GM18508 (cell line): ENCODE data around the gene ACSL1.
"Not testable (repeated sequence)": the region's sequence is repeated elsewhere in the genome, so short reads cannot be mapped to it uniquely, and the experiment has no call there.

Experiments
- ATAC-seq: cut with Tn5 transposase; IDR thresholded peaks from one replicate; pipeline ENCODE4 v1.9.1; 2021; ENCODE audit warnings: moderate number of reproducible peaks; ENCODE audit not compliant: insufficient read depth, unreplicated experiment

ACSL1 gene

DNA sequence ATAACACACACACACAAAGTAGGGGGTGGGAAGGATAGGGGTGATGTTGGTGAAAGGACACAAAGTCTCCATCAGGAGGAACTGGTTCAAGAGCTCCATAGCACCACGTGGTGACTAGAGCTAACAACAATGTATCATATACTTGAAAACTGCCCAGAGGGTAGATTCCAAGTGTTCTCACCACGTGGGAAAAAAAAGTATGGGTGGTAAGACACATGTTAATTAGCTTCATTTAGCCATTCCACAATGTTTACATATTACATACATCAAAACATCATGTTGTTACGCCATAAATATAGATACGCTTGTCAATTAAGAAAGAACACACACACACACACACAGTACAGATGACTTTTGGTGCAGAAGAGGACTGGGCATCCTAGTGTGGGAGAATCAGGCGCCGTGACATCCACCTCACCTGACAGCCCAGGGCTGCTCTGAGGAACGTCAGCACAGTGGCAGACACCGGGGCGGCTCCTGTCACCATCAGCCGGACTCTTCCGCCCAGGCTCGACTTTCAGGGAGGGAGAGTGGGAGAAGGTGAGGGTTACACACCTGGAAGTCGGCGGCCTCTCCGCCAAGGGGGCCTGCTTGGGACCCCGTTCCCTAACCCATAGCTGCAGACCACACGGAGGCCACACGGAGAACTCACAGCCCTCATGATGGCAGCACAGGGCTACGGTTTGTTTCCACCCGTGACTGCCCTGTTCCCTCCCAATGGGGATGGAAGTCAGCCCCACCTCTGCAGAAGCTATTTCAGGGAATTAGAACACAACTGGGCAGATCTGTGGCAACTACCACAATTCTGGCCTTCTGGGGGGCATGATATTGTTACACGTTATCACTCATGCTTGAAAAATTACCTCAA, 60.1 kb downstream of the ACSL1 start:
- ATAC-seq: no peak

DNA sequence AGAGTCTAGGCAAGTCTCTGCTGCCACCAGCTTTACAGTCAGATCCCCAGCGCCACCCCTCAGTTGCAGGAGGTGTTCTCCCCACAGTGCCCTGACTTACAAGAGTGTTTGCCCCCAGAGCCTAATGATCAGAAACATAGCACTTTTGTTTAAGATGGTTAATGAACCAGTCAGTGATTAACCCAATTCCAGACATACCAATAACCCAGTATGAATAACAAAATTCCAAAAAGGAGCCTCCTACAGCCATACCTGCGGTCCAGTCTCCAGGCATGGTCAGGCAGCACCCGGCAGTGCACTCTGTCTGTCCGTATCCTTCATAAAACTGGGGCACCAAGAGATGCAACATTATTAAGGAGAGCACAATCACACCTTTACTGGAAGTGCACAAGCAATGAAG, 61.2 kb downstream of the ACSL1 start:
- no peak for ATAC-seq

DNA sequence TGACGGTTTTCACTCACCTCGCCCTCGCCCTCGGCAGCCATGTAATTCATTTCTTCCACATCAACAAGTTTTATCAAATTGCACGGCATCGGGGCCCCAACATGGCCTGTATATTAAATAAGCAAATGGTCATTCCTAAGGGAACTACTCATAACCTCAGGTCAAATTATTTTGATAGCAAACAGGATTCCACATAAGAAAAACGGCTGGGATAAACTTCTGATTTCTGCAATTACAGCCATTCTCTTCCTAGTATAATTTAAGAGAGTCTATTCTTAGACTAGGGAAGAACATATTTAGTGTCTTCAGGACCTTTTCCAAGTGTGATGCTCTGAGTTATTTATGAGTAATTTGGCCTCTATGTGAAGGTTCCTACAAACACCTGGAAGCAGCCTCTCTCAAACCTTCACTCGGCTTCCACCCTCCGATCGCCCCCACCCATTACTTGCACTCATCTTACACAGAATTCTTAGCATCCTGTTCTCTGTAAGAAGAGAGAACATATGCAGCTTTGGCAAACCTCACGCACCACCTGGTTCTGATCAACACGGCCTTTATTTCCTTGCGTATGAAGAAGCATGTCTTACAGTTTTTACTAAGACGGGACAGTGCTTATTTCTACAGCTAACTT, 62.5 kb downstream of the ACSL1 start:
- no peak for ATAC-seq

DNA sequence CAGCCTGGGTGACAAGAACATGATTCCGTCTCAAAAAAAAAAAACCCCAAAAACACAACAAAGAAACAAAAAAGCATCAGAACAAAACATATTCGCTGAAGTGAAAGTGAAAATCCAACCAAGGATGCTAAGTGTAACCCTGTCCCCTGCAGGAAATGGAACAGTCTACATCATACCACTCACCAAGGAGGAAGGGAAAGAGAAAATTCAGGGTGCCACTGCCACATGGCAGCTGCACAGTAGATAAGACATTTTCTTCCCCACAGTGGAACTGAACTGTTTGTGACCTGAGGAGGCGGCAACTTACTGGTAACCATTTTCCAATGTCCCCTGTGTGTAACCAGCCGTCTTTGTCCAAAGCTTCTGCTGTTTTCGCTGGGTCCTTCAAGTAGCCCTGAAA, 63.7 kb downstream of the ACSL1 start:
- ATAC-seq: no peak

DNA sequence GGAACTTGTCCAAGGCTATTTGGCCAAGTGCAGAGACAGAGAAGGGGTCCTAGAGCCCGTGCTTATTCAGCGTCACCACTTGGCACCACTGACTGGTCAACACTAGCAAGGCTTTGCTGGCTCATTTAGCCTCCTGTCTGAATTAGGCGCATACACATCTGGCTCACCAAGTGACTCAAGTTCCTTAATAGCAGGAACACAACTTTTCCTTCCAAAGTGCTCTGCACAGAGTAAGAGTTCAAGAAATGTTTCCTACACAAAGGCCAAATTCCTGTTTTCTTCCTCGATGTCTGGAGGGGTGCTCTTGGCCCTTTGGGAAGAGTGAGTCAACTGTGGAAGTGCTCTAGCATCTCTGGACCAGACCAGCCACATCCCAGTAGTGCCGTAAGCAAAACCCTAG, 65.1 kb downstream of the ACSL1 start:
- no peak for ATAC-seq

DNA sequence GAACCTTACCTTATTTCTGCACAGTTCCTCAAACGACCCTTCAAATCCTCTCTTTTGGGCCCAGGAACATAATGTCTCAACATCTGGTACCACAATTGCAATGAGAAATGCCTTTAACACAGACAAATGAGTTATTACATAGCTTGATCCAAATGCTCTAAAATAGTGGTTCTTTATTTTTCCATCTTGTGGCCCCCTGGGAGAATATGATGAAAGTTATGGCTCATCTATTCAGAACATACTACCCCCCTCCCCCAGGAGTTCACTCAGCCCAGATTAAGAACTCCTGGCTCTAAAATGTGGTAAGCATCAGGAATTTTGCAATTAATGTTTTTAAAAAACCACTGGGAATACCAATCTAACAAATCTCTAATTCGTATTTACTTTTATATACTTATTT, 68.0 kb downstream of the ACSL1 start:
- ATAC-seq: no peak

DNA sequence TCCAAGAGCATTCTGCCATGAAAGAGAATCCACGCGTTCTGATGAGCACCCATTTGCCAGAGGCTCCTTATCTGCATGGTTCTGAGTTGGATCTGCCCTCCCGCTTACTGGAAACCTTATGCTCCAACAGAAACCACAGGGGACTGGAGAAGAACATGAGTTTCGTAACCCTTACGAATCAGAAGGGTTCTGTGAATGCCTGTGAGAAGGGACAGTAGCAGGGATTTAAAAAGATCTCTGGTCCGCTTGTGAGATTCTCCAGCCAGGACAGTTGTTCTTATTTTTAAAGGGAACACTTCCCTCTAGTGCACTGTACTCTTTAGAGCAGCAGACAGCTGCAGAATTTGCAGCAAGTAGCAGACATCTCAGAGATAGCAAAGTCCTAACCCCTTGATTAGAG, 69.4 kb downstream of the ACSL1 start:
- ATAC-seq: no peak

DNA sequence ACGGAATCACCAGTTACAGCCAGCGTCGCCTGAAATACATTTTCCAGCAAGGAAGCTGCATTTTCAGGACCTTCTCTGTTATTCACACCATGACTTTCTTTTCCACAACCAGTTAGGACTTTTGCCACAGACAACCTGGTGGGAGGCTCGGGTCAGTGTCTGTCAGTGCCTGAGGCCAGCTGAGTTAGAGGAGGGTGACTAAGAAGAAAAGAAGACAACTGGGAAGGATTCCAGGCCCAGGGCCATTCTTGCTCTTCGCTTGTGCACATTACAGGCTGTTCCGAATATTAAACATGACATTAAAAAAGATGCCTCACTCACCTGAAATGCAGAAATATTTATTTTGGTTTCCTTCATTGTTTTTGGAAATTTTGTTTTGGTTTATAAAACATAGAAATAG, 70.5 kb downstream of the ACSL1 start:
- ATAC-seq: no peak

DNA sequence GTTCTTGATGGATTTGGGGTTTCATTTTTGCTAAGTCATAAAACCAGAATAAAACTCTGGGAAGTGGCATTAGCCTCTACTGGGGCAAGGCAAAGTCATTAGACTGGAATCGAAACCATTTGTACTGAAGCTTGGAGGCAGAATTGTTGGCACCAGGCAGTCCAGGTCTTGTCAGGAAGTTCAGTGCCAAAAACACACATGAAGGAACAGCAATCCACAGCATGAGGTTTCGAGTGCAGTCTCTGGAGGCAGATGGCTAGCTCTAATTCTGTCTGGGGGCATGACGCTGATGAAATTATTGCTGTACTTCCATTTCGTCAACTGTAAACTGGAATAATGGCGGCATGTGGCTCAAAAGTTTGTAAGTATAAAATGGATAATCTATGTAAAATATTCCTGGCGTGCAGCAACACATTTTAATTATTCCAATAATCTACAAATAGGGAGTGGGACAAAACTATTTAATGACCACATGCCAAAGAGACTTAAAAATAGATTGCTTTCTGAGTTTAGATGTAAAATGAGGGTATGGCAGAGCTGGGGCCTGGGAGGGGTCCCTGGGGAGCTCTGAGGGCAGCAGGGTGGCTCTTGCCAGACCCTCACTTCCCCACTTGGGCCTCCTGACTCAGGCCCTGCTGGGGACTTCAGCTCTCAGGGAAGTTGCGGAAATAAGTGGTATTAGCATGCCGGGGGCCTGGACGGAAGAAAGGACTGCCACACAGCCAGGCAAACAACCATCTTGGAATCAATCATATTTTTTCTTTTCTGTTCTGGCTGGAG, 73.1 kb downstream of the ACSL1 start:
- no peak for ATAC-seq

DNA sequence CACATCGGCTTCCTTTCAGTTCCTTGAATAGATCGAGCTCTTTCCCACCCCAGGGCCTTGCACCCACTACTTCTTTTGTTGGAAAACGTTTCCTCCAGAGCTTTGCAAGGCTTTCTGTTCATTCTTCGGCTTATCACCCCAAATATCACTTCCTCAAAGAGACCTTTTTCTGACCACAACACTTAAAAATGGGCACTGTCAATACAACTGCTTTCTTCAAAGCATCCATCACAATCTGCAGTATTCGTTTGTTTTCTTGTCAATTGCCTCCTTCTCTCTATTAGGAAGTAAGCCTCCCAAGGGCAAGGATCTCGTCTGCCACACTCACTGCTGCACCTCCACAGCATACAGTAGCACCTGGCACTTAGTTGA, 74.2 kb downstream of the ACSL1 start:
- no peak for ATAC-seq

DNA sequence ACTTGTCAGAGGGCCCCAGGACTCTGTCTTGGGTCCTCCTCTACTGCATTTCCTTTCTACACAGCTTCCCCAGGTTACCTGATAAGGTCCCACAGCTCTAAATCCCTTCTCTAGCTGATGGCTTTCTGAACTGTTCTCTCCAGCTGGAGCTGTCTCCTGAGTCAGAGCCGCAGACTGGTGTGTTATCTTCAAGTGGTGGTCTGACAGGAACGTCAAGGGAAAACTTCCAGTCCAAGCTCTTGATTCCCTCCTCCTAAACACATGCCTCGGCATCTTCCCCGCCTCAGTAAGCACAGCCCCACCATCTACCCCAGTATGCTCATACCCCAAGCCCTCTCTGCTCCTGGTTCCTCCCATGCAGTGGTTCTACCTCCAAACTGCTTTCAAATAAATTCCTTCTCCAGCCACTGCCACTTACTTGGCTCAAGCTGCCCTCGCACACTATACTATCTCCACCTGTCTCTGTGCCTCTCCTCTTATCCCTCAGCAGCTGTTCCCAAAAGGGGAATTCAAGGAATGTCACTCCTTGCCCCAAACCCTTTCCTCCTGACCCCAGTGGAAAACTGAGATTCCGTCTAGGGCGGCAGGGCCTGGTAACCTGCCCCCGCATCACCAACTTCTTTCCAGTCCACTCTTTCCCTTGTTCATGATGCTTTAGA, 74.7 kb downstream of the ACSL1 start:
- no peak for ATAC-seq

DNA sequence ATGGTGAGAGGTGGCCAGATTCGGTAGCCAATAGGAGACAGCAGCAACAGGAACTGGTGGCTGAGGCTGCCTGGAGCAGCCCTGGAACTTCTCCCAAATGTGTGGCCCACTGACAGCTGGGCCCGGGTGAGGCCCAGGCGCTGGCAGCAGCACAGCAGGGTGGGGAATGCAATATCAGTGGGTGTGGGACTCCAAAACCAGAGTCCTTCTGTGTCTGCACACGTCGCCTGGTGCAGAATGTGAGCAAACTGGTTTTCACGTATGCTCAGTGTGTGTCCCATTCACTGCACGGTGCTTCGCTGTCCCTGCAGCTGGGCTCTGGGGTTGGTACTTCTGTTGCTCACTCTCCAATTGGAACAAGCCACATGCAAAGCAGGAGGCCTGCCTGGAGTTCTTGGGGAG, 77.5 kb downstream of the ACSL1 start:
- ATAC-seq: no peak

DNA sequence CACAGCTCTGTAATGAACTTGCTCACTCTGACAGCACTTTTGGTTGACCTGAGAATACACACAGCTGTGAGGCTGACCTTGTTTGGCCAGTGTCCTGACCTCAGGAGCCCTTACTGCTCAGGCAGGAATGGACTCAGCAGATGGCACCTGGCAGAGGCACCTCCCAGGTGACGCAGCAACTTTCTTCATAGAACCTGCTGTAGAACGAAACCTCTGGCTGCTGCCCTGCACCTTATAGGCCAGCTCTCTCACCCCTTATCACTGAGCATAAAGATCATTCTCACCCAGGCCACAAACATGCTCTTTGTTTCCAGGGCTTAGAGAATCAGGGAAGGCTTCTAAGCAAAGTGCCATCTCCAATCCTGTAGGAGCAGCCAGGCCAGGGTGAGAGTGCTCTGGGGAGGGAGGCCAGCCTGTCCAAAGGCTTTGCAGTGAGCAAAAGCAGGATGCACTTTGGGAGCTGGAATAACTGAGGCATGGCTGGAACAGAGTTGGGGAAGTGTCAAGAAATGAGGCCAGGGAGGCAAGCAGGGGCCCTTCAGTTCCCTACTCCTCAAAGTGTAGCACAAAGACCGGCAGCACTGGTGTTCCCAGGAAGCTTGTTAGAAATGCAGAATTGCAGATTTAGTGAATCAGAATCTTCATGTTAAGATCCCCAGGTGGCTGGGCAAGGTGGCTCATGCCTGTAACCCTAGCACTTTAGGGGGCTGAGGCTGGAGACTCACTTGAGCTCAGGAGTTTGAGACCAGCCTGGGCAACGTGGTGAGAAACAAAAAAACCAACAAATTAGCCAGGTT, 78.5 kb downstream of the ACSL1 start:
- ATAC-seq: no peak

DNA sequence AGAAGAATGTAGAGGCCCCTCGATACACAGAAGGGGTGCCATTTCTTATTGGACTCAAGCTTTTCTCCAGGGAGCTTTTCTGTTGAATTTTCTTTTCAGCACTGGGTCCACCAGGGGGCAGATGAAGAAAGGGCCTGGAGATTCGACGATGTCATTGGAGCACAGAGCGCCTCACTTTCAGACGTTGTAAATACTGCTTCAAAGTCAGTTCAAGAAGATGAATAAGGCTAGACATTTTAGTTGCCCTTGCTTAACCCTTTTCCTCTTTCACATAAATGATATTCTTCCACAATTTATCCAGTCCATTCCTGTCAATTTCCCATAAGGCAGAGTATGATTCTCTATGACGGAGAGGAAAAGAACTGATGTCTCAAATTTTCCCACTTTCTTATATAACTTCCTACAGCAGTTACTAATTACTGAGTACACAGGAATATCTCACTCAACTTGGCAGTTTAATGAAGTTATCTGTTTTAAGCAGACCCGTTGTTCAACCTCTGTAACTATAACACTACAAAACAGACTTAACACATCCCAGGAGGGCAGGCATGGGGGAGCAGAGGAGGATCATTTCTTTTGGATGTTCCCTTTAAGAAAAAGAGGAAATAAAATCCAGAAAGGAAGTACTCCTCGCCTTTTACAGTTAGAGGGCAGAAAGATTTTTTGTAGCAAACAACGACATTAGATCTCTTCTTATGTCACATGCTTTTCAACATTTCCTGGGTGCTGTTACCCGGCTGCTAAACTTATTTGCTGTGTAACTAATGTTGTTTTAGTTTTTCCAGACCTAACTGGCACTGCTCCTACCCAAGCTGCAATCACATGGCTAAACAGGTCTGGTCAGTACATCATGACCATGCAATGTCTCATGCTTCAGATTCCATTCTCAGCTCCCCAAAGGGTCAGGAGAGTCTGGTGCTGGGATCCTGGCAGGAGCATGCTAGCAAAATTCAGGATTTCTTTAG, 79.7 kb downstream of the ACSL1 start:
- no peak for ATAC-seq

DNA sequence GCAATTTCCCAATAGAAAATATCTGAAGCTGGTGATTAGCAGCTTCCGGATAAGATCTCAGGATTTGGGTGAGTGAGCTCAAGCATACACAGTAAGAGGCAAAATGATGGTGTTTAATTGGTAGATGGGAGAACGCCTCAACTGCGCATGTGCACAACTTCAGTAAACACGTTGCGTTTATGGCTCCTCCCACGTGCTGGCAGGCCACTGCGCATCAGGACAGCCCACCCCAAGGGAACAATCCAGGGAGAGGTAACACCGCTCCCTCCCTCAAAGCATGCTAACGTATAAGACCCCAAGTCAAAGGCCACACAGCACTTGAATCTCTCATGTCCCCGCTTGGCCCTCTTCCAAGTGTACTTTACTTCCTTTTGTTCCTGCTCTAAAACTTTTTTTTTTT, 81.5 kb downstream of the ACSL1 start:
- ATAC-seq: no peak

DNA sequence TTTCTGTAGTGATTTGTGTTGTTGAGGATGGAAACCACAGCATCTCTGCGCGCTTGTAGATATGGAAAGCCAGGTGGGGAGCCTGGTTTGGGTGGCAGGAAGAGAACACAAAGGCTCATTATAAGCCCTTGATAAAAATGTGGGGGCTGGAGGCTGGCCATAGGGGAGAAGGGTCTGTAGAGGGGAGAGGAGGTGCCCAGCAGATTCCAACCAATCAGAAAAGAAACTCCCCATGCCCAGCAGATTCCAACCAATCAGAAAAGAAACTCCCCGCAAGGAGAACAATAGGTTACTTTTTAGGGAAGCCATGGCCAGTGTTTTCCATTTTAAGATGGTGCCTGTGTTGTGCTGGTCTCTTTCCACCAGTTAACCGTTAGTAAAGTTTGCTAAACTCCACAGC, 82.1 kb downstream of the ACSL1 start:
- ATAC-seq: no peak

DNA sequence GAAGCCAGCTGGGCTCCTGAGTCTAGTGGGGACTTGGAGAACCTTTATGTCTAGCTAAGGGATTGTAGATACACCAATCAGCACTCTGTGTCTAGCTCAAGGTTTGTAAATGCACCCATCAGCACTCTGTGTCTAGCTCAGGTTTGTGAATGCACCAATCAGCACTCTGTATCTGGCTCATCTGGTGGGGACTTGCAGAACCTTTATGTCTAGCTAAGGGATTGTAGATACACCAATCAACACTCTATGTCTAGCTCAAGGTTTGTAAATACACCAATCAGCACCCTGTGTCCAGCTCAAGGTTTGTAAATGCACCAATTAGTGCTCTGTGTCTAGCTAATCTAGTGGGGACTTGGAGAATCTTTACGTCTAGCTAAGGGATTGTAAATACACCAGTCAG, 84.1 kb downstream of the ACSL1 start:
- ATAC-seq: not testable (repeated sequence)

DNA sequence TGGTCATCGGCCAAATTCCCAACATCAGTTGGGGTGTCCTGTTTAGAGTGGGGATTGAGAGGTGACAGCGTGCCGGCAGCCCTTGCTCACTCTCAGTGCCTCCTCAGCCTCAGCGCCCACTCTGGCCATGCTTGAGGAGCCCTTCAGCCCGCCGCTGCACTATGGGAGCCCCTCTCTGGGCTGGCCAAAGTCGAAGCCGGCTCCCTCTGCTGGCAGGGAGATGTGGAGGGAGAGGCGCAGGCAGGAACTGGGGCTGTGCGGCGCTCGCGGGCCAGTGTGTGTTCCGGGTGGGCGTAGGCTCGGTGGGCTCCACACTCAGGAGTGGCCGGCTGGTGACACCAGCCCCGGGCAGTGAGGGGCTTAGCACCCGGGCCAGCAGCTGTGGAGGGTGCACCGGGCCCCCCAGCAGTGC, 84.8 kb downstream of the ACSL1 start:
- no peak for ATAC-seq

DNA sequence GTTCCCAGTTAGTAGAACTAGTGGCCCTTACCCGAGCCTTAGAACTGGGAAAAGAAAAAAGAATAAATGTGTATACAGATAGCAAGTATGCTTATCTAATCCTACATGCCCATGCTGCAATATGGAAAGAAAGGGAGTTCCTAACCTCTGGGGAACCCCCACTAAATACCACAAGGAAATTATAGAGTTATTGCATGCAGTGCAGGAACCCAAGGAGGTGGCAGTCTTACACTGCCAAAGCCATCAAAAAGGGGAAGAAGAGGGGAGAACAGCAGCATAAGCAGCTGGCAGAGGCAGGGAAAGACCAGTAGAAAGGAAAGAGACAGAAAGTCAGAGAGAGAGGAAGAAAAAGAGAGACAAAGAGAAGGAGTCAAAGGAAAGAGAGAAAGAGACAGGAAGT, 86.2 kb downstream of the ACSL1 start:
- not testable (repeated sequence) for ATAC-seq
